HG03095 (cell line): ENCODE results near the gene RABAC1.

Experiments used
- ATAC-seq: cut with Tn5 transposase; IDR thresholded peaks from one replicate; pipeline ENCODE4 v1.9.1; 2021; ENCODE audit warnings: moderate library complexity; ENCODE audit not compliant: unreplicated experiment

Gene RABAC1

GRCh38 chr19:41929536-41930071 lies 29.5 kb downstream of the RABAC1 start:
- no peak for ATAC-seq

GRCh38 chr19:41928754-41929535 lies 30.2 kb downstream of the RABAC1 start:
- no peak for ATAC-seq

GRCh38 chr19:41928221-41928683 lies 30.9 kb downstream of the RABAC1 start, which contains the start of gene ERFL:
Gene ERFL, minus strand, starts transcription at chr19:41928449. Its CDS starts 15,530 bp downstream, at chr19:41912919.
- ATAC-seq = no peak

GRCh38 chr19:41927497-41928192 lies 31.5 kb downstream of the RABAC1 start:
- ATAC-seq = no peak

- no peak for ATAC-seq
Measured at GRCh38 chr19:41926763-41927496, 32.2 kb downstream of the RABAC1 start.

GRCh38 chr19:41926028-41926762 lies 32.9 kb downstream of the RABAC1 start:
- no peak for ATAC-seq

GRCh38 chr19:41925208-41926003 lies 33.7 kb downstream of the RABAC1 start:
- ATAC-seq = no peak

- no peak for ATAC-seq
Measured at GRCh38 chr19:41924151-41925145, 34.7 kb downstream of the RABAC1 start.

- no peak for ATAC-seq
Measured at GRCh38 chr19:41923045-41923788, 35.9 kb downstream of the RABAC1 start.

- no peak for ATAC-seq
Measured at GRCh38 chr19:41922585-41922984, 36.5 kb downstream of the RABAC1 start.

GRCh38 chr19:41921577-41922576 lies 37.2 kb downstream of the RABAC1 start:
- ATAC-seq = no peak

- ATAC-seq = no peak
Measured at GRCh38 chr19:41920882-41921576, 38.1 kb downstream of the RABAC1 start.

- ATAC-seq = no peak
Measured at GRCh38 chr19:41919948-41920712, 39.0 kb downstream of the RABAC1 start.

GRCh38 chr19:41918653-41919244 lies 40.4 kb downstream of the RABAC1 start:
- no peak for ATAC-seq

- no peak for ATAC-seq
Measured at GRCh38 chr19:41918095-41918494, 41.0 kb downstream of the RABAC1 start.
